Fibroblast of pulmonary artery (primary cell): ENCODE results near the gene SAP30L.

Experiments
- DNase-seq: peaks from one replicate; pipeline ENCODE4 v3.0.0-alpha.2; 2010; ENCODE audit warnings: low read depth
- H3K4me3 ChIP-seq: replicated peaks from 2 replicates; pipeline ENCODE4 v1.5.1; 2011; ENCODE audit warnings: low read depth, mild to moderate bottlenecking, control low read depth, low read length, moderate library complexity
- TF ChIP-seq, protein P1 (sequence below): IDR thresholded peaks from 2 replicates; pipeline ENCODE4 v1.5.1; 2011; ENCODE audit warnings: mild to moderate bottlenecking, control low read depth, low read length, inconsistent platforms; ENCODE audit errors: missing control alignments

Gene SAP30L

DNA sequence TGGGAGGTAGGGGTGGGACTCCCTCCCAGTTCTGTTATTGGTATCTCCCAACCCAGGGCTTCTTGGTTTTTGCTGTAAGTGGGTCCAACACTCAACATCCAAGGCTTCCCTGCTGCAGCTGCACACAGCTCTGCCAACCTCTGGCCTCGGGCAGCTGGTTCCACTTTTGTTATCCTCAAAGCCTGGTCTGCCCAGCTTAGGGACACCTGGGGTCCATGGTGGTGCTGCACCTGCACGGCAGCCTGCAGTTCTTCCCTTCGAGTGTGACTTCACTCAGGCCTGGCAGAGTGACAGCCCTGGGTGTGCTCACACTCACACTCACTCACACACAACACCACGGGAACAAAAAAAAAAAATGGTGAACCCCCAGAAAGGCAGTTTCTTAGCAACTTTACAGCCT, 15.3 kb upstream of the SAP30L start:
- no peak for DNase-seq
- TF ChIP-seq, protein P1, sequence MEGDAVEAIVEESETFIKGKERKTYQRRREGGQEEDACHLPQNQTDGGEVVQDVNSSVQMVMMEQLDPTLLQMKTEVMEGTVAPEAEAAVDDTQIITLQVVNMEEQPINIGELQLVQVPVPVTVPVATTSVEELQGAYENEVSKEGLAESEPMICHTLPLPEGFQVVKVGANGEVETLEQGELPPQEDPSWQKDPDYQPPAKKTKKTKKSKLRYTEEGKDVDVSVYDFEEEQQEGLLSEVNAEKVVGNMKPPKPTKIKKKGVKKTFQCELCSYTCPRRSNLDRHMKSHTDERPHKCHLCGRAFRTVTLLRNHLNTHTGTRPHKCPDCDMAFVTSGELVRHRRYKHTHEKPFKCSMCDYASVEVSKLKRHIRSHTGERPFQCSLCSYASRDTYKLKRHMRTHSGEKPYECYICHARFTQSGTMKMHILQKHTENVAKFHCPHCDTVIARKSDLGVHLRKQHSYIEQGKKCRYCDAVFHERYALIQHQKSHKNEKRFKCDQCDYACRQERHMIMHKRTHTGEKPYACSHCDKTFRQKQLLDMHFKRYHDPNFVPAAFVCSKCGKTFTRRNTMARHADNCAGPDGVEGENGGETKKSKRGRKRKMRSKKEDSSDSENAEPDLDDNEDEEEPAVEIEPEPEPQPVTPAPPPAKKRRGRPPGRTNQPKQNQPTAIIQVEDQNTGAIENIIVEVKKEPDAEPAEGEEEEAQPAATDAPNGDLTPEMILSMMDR, result no peak
- H3K4me3 ChIP-seq, result no peak overlapping the region

- no peak for DNase-seq
- TF ChIP-seq, protein P1, result no peak
- H3K4me3 ChIP-seq, result no peak overlapping the region
Observed at GRCh38 chr5:154430961-154431630, 14.7 kb upstream of the SAP30L start.

DNA sequence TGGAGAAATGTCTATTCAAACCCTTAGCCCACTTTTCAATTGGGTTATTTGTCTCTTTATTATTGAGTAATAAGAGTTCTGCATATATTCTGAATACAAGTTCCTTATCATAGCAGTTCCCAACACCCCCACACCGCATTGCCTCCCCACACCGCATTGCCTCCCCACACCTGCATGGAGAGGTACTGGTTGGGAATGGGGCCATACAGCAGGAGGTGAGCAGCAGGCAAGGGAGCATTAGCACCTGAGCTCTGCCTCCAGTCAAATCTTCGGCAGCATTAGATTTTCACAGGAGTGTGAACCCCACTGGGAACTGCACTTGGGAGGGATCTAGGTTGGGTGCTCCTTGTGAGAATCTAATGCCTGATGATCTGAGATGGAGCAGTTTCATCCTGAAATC, 10.6 kb upstream of the SAP30L start:
- no peak for DNase-seq
- TF ChIP-seq, protein P1, result no peak
- H3K4me3 ChIP-seq, result no peak overlapping the region

DNA sequence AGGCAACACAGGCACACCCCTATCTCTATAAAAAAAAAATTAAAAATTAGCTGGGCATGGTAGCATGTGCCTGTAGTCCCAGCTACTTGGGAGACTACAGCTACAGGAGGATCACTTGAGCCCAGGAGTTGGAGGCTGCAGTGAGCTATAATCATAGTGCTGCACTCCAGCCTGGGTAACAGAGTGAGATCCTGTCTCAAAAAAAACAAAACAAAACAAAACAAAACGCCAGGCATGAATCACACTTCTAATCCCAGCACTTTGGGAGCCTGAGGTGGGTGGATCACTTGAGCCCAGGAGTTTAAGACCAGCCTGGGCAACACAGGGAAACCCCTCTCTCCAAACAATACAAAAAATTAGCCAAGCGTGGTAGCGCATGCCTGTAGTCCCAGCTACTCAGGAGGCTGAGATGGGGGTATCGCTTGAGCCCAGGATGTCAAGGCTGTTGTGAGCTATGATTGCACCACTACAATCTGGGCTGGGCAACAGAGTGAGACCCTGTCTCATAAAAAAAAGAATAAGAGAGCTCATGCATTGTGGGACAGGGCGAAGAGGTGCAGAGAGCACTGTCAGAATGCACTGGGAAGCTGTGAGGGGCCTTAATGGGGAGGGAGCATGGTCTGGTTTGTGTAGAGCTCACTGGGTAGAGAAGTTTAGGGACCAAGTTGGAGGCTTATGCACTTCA, 8.4 kb upstream of the SAP30L start:
- no peak for DNase-seq
- H3K4me3 ChIP-seq, result no peak overlapping the region
- TF ChIP-seq, protein P1, result no peak

DNA sequence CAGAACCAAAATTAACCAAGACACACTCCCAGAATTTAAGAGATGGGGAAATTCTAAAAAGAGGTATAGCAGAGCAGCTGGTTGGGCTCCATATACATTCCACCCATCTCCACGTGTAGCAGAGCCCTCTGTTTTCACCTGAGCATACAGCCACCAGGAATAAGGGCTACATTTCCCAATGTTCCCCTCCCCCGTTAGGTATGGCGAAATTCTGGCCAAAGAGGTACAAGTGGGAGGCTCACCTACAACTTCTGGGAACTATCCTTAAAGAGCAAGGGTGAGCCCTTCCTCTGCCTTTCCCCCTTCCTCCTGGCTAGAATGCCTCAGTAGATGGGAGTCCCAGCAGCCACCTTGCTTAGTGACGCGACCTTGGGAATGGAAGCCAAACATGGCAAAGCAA, 5.3 kb upstream of the SAP30L start:
- no peak for DNase-seq
- H3K4me3 ChIP-seq, result no peak overlapping the region
- TF ChIP-seq, protein P1, result no peak

GRCh38 chr5:154442801-154443200, 3.0 kb upstream of the SAP30L start:
- TF ChIP-seq, protein P1, result no peak
- DNase-seq, result no peak
- H3K4me3 ChIP-seq, result no peak overlapping the region
